ENCODE results near the gene TMEM187. TPM values are rescaled to one million over a fixed set of nuclear protein-coding genes. Genes with fewer than 3 reads are reported as not detected.

Gene TMEM187
- total RNA-seq, 1 donor from 2014 or later, result 6.7 TPM

- TF ChIP-seq, protein P1, sequence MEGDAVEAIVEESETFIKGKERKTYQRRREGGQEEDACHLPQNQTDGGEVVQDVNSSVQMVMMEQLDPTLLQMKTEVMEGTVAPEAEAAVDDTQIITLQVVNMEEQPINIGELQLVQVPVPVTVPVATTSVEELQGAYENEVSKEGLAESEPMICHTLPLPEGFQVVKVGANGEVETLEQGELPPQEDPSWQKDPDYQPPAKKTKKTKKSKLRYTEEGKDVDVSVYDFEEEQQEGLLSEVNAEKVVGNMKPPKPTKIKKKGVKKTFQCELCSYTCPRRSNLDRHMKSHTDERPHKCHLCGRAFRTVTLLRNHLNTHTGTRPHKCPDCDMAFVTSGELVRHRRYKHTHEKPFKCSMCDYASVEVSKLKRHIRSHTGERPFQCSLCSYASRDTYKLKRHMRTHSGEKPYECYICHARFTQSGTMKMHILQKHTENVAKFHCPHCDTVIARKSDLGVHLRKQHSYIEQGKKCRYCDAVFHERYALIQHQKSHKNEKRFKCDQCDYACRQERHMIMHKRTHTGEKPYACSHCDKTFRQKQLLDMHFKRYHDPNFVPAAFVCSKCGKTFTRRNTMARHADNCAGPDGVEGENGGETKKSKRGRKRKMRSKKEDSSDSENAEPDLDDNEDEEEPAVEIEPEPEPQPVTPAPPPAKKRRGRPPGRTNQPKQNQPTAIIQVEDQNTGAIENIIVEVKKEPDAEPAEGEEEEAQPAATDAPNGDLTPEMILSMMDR (IDR thresholded peaks at IDR 0.05; ENCODE audit: partially characterized antibody, unreplicated experiment), result no peak
- H3K4me3 Mint-ChIP-seq (ENCODE audit: unreplicated experiment), result no peak overlapping the region
- no peak overlapping the region for H3K27ac Mint-ChIP-seq (ENCODE audit: unreplicated experiment)
- H3K27me3 Mint-ChIP-seq (ENCODE audit: unreplicated experiment), result peaks cover 2% of the 10 kb centered on the region
- no peaks in the 10 kb centered on the region for H3K4me1 Mint-ChIP-seq (ENCODE audit: low read depth, unreplicated experiment)
- H3K36me3 Mint-ChIP-seq (ENCODE audit: unreplicated experiment), result no peaks in the 10 kb centered on the region
- peaks cover 6% of the 10 kb centered on the region for H3K9me3 Mint-ChIP-seq (ENCODE audit: unreplicated experiment)
- DNase-seq, result no peak
Observed at GRCh38 chrX:153958605-153959004, 13.9 kb upstream of the TMEM187 start.

- peaks cover 7% of the 10 kb centered on the region for H3K9me3 Mint-ChIP-seq (ENCODE audit: unreplicated experiment)
- H3K36me3 Mint-ChIP-seq (ENCODE audit: unreplicated experiment), result no peaks in the 10 kb centered on the region
- TF ChIP-seq, protein P1 (IDR thresholded peaks at IDR 0.05; ENCODE audit: partially characterized antibody, unreplicated experiment), result no peak
- DNase-seq, result no peak
- H3K27me3 Mint-ChIP-seq (ENCODE audit: unreplicated experiment), result peaks cover 2% of the 10 kb centered on the region
- no peak overlapping the region for H3K4me3 Mint-ChIP-seq (ENCODE audit: unreplicated experiment)
- H3K4me1 Mint-ChIP-seq (ENCODE audit: low read depth, unreplicated experiment), result no peaks in the 10 kb centered on the region
- no peak overlapping the region for H3K27ac Mint-ChIP-seq (ENCODE audit: unreplicated experiment)
Observed at GRCh38 chrX:153959649-153960048, 12.9 kb upstream of the TMEM187 start.

- no peak for DNase-seq
- Mint-ChIP-seq H3K36me3 (ENCODE audit: unreplicated experiment) (no peaks in the 10 kb centered on the region), H3K4me1 (ENCODE audit: low read depth, unreplicated experiment) (no peaks in the 10 kb centered on the region), H3K27me3 (ENCODE audit: unreplicated experiment) (peaks cover 2% of the 10 kb centered on the region), H3K4me3 (ENCODE audit: unreplicated experiment) (no peak overlapping the region), H3K9me3 (ENCODE audit: unreplicated experiment) (peaks cover 7% of the 10 kb centered on the region), H3K27ac (ENCODE audit: unreplicated experiment) (no peak overlapping the region)
- TF ChIP-seq, protein P1 (IDR thresholded peaks at IDR 0.05; ENCODE audit: partially characterized antibody, unreplicated experiment), result no peak
Observed at GRCh38 chrX:153960077-153960476, 12.5 kb upstream of the TMEM187 start.

DNA sequence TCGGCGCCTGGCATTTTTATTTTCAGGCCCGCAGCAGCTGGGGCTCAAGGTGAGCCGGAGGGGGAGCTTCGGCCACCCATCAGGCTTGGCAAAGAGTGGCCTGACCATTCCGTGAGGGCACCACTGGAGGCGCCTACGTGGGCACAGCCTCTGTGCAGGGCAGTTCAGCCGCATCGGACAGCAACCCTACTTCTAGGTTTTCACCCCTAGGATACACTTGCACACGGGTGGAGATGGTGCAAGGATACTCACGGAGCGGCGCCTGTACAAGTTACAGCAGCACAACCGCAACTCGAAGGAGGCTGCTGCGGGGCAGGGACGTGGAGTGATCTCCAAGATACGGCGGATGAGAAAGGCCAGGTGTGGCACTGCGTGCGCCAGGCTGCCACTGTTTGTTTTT lies 11.8 kb upstream of the TMEM187 start:
- H3K9me3 Mint-ChIP-seq (ENCODE audit: unreplicated experiment), result peaks cover 5% of the 10 kb centered on the region
- H3K36me3 Mint-ChIP-seq (ENCODE audit: unreplicated experiment), result no peaks in the 10 kb centered on the region
- no peak overlapping the region for H3K4me3 Mint-ChIP-seq (ENCODE audit: unreplicated experiment)
- TF ChIP-seq, protein P1 (IDR thresholded peaks at IDR 0.05; ENCODE audit: partially characterized antibody, unreplicated experiment), result no peak
- no peak overlapping the region for H3K27ac Mint-ChIP-seq (ENCODE audit: unreplicated experiment)
- no peaks in the 10 kb centered on the region for H3K4me1 Mint-ChIP-seq (ENCODE audit: low read depth, unreplicated experiment)
- peaks cover 2% of the 10 kb centered on the region for H3K27me3 Mint-ChIP-seq (ENCODE audit: unreplicated experiment)
- DNase-seq, result no peak

- Mint-ChIP-seq H3K36me3 (ENCODE audit: unreplicated experiment) (no peaks in the 10 kb centered on the region), H3K4me3 (ENCODE audit: unreplicated experiment) (no peak overlapping the region), H3K9me3 (ENCODE audit: unreplicated experiment) (peaks cover 5% of the 10 kb centered on the region)
Observed at GRCh38 chrX:153961292-153961691, 11.3 kb upstream of the TMEM187 start.

More at GRCh38 chrX:153961292-153961691, 11.3 kb upstream of the TMEM187 start:
- no peak overlapping the region for H3K27ac Mint-ChIP-seq (ENCODE audit: unreplicated experiment)
- H3K27me3 Mint-ChIP-seq (ENCODE audit: unreplicated experiment), result peaks cover 2% of the 10 kb centered on the region
- TF ChIP-seq, protein P1 (IDR thresholded peaks at IDR 0.05; ENCODE audit: partially characterized antibody, unreplicated experiment), result no peak
- H3K4me1 Mint-ChIP-seq (ENCODE audit: low read depth, unreplicated experiment), result peaks cover under 1% of the 10 kb centered on the region
- DNase-seq, result no peak

Measured in glutamatergic neuron (in vitro differentiated cells).